ENCODE data around the gene TNFRSF8.
A peak's percentile ranks its signal among the peaks of the same experiment; 100 is the strongest.

The TNFRSF8 gene

GRCh38 chr1:12059722-12060464, 3.2 kb upstream of the TNFRSF8 start:
- DNase-seq, result no peak

DNA sequence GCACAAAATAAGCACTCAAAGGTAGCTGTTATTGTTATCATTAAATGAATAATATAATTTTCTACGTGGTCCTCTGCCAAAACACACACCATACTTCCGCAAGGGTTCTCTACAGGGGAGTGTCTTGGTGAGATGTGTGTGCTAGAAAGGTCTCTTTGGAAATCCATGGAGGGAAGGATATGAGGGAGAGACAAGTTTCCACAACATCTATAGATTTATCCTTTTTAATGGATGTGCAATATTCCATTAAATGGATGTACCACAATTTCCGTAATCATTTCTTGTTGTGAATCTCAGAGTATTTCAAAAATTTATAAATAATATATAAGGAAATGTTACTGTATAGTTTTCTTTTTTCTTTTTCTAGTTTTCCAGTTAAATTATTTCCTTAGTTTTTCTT, 2.6 kb upstream of the TNFRSF8 start:
- no peak for DNase-seq

GRCh38 chr1:12064073-12064969, 1.2 kb downstream of the TNFRSF8 start:
- DNase-seq, result no peak

- no peak for DNase-seq
These were observed 2.8 kb downstream of the TNFRSF8 start for GRCh38 chr1:12065872-12066271.

GRCh38 chr1:12067900-12068821, 5.1 kb downstream of the TNFRSF8 start:
- peak in 2 of 51 donors; percentile 11 to 34 for DNase-seq

GRCh38 chr1:12069623-12070244, 6.6 kb downstream of the TNFRSF8 start:
- no peak for DNase-seq

- no peak for DNase-seq
These were observed 8.8 kb downstream of the TNFRSF8 start for GRCh38 chr1:12071892-12072291.

GRCh38 chr1:12072741-12073140, 9.6 kb downstream of the TNFRSF8 start:
- DNase-seq, result no peak

DNA sequence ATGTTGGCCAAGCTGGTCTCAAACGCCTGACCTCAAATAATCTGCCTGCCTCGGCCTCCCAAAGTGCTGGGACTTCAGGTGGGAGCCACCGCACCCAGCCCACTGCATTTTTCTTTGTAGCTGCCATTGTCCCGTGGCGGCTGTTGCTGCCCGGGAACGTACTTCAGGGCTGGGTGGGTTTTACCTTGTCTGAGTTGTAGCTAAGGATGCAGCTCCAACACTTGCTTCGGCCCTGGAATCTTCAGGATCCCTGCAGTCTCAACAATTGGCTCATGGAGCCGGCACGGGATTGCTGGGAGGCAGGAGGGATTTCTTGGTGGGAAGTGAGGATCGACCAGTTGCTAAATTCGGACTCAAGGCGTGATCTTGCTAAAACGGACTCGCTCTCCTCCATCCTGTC, 10.7 kb downstream of the TNFRSF8 start:
- DNase-seq, result no peak

DNA sequence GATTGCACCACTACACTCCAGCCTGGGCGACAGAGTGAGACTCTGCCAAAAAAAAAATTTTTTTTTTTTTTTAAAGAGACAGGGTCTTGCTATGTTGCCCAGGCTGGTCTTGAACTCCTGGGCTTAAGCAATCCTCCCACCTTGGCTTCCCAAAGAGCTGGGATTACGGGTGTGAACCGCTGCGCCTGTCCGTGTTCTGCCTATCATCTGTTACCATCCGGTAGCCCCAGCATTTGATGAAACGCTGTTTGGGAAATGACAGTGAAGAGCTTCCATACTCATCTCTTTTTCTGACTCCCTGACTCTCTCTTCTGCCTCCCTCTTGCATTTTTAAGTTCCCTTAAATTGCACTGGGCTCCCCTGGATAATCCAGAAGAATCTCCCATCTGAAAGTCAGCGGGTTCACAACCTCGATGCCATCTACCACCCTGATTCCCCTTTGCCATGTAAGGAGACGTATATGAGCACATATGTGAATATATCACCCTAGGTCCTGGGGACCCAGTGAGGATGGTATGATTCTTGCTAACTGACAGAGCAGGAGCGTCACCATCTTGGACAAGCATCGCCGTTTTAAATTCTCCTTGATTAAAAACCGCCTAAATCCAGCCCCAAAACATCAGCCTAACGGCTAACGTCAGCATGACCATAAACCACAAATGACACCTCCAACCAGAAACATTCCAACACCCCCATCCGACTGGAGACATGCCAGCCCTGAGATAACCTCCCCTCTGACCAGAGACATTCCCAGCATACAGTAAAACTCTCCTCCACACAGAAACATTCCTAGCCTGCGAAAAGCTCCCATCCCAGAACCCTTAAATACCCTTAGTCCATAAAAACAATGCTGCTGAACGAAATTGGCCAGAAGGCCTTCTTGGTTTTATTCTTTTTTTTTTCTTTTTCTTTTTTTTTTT, 12.4 kb downstream of the TNFRSF8 start:
- DNase-seq, result no peak

DNA sequence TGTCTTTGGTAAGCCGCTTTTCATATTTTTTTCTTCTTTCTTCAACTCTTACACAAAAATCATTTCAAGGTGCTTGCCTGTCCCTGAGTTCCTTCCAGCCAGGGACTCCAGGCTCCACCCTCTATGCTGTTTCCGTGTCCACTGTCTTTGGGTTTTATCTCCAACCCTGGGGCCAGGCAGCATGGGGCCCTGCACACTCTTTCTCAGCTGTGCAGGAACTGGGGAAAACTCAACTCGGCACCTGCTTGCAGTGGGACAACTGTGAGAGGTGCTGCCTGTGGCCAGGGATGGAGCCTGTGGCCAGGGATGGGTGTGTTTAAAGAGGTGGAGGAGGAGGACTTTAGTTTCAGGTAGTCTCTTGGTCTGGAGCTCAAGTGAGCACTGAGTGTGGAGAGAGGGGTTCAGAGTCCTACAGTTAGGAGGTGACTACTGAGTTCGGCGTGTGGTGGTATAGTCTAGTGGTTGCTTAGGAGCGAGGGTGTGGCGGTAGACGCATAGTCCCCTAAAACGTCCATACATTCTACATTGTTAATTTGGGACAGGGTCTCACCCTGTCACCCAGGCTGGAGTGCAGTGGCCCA, 13.4 kb downstream of the TNFRSF8 start:
- no peak for DNase-seq

GRCh38 chr1:12078575-12078937, 15.5 kb downstream of the TNFRSF8 start:
- no peak for DNase-seq

DNA sequence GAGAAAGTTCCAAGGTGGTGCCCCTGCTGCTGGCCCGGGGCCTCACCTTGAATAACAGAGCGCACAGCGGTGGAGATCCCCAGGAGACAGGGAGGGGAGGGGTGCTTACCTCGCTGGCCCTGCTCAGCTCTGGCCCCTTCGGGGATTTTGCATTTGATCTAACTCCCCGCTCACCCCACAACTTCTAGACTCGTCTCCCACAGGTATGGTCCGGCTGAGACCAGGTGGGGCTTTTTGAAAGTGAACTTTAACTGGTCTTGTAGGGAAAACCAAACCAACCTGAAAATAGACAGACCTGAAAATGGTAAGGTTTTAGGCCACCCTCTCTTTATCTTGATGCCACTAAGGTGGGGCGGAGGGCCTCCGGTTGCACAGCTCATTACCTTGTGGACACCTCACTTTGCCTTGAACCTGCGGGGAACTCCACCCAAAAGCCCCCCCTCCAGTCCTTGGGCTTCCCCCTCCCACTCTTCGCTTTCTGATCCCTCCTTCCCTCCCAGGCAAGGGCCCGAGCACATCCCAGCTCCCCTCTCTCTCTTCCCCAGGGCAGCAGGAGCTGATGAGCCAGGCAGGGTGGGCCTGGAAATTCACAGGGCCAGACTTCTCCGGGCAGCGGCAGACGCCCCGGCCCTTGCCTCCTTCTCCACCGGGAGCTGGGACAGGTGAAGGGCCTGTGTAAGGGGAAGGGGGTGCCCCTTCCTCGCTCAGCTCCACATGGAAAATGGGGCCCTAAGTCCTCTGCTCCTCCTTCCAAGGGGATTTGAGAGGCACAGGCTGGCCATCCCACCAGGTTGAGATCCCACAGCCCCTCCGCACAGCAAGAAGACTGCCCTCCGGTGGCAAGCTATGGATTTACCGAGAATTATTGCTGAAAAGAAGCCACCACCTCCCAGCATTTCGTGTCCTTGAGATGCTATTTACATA, 16.1 kb downstream of the TNFRSF8 start:
- peak in 2 of 51 donors; percentile 3 for DNase-seq

DNA sequence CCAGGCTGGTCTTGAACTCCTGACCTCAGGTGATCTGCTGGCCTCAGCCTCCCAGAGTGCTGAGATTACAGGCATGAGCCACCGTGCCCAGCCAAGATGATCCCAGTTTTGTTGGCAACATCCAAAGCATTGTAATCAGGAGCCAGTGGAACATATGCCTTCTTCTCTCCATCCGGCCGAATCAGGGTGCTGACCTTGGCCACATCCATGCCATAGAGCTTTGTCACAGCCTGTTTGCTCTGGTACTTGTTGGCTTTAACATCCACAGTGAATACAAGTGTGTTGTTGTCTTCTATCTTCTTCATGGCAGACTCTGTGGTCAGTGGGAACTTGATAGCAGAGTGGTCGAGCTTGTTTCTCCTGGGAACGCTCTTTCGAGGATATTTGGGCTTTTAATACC, 17.1 kb downstream of the TNFRSF8 start:
- DNase-seq, result no peak

GRCh38 chr1:12080773-12081556, 17.9 kb downstream of the TNFRSF8 start:
- DNase-seq, result no peak

- no peak for DNase-seq
These were observed 18.7 kb downstream of the TNFRSF8 start for GRCh38 chr1:12081648-12082396.

GRCh38 chr1:12082988-12083387, 19.9 kb downstream of the TNFRSF8 start:
- DNase-seq, result no peak
